Fibroblast of peridontal ligament (primary cell): ENCODE results near the gene MARK1.
"Not testable (repeated sequence)": the region's sequence is repeated elsewhere in the genome, so short reads cannot be mapped to it uniquely, and the experiment has no call there.

Experiments used
- DNase-seq: peaks from one replicate; pipeline ENCODE4 v3.0.0-alpha.2; 2010; ENCODE audit errors: extremely low read depth

MARK1 gene

DNA sequence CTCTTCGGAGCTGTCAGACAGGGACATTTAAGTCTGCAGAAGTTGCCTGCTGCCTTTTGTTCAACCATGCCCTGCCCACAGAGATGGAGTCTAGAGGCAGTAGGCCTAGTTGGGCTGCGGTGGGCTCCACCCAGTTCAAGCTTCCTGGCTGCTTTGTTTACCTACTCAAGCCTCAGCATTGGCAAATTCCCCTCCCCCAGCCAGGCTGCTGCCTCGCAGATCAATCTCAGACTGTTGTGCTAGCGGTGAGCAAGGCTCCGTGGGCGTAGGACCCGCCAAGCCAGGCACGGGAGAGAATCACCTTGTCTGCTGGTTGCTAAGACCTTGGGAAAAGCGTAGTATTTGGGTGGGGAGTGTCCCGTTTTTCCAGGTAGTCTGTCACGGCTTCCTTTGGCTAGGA is 83.2 kb downstream of the MARK1 start:
- DNase-seq: not testable (repeated sequence)

- DNase-seq: no peak
These were observed 88.9 kb downstream of the MARK1 start for GRCh38 chr1:220616836-220617235.

DNA sequence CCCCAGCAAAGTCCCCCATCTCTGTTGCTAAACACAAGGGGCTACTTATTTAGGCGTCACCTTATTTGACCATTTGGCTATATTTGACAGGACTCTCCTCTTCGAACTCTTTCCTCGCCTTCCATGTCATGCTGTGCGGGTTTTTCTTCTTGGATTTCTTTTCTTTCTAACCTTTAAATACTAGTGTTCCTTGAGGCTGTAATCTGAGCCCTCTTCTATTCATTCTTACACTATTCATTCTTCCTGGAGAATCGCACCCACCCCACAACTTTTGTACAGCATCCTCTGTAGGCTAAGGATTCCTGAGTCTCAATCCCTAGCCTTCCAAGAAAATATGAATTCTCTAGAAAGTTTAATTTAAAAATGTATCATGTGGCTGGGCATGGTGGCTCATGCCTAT is 100.5 kb downstream of the MARK1 start:
- DNase-seq: no peak

DNA sequence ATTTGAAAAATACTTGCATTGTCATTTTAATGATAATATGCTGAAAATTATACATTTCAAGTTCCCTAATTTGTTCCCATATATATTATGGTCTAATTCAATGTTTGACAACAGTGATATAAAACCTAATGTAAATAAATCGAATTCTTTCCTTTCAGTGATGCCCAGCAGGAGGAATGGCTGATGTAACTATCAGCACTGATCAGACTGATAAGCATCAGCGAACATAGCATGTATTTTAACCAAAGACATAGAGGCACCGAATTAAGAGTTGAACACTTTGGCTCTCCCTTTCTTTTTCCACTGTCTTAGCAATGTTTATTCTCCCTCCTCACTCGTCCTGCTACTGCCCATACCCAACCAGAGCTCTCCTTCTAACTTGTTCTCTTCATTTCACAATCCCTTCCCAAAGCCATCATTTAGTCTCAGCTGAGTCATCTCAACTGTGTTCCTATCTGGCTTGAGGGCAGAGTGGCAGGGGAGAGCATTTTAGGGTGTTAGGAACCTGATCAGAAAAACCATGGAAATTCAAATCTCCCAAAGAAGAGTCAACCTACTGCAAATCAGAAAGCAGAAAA is 103.4 kb downstream of the MARK1 start:
- DNase-seq: peak; percentile 8

- DNase-seq: no peak
These were observed 109.8 kb downstream of the MARK1 start for GRCh38 chr1:220637759-220638158.

GRCh38 chr1:220642285-220642684 is 114.3 kb downstream of the MARK1 start:
- no peak for DNase-seq

- no peak for DNase-seq
These were observed 125.1 kb downstream of the MARK1 start for GRCh38 chr1:220652995-220653394.

GRCh38 chr1:220655509-220655908 is 127.6 kb downstream of the MARK1 start:
- DNase-seq: no peak

- DNase-seq: no peak
These were observed 128.2 kb downstream of the MARK1 start for GRCh38 chr1:220655961-220656740.

GRCh38 chr1:220666349-220666748 is 138.4 kb downstream of the MARK1 start:
- DNase-seq: no peak

GRCh38 chr1:220669005-220669404 is 141.1 kb downstream of the MARK1 start:
- no peak for DNase-seq

DNA sequence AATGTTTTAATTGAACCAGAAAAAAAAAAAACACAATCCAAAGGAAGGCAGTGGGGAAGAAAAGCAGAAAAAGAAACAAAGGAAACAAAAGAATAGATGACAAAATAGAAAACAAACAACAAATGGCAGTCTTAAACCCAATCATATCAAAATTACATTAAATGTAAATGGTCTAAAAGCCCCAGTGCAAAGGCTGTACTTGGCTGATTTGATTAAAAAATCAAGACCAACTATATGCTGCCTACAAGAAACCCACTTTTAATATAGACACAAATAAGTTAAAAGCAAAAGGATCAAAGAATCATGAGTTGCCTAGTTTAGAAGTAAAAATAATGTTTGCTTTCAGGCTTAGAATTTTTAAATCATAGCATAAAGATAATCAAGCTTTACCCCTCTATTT is 142.4 kb downstream of the MARK1 start:
- no peak for DNase-seq

DNA sequence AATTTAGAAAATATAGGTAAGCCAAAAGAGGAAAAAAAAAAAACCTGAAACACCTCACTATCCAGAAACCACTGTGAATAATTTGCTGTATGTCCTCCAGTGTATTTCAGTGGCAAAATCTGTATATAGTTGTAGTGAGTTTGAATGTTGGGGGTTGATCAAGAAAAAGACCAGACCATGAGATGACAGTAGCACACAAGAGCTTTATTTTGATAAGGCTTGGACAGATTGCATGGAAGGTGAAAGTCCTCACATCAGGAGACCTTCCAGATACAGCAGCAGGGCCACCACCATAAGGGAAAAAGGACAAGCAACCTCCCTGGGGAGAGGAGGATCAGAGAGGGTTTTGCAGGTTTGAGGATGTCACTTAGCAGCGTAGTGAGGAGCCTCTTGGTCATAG is 146.0 kb downstream of the MARK1 start:
- DNase-seq: no peak

- DNase-seq: no peak
These were observed 149.3 kb downstream of the MARK1 start for GRCh38 chr1:220677251-220677650.

DNA sequence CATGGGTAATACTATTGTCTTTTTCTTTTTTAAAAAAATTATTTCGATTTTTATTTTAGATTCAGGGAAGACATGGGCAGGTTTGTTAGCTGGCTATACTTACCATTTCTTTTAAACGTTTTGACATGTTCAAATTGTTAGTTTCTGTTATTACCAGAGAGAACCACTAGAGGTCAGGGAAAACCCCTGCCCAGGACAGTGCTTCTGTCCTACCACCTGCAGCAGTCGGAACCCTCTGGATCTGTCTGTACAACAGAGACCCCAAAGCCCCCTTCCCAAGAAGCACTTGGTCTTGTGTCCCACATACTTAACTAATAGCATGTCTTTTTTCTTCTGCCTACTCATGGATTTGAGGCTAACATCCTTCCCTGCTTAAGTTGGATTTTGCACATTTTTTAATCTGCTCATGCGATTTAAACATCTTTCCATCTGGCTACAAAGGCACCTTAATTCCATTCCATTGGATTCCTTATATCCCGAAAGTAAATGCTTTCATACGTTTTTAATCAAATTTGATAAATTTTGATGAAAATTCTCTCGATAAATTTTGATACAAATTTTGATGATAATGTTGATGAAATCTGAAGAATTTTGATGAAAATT is 152.2 kb downstream of the MARK1 start:
- peak; percentile 55 for DNase-seq

- DNase-seq: peak; percentile 59
These were observed 153.4 kb downstream of the MARK1 start for GRCh38 chr1:220681220-220681880.

- no peak for DNase-seq
These were observed 155.1 kb downstream of the MARK1 start for GRCh38 chr1:220682901-220683576.

DNA sequence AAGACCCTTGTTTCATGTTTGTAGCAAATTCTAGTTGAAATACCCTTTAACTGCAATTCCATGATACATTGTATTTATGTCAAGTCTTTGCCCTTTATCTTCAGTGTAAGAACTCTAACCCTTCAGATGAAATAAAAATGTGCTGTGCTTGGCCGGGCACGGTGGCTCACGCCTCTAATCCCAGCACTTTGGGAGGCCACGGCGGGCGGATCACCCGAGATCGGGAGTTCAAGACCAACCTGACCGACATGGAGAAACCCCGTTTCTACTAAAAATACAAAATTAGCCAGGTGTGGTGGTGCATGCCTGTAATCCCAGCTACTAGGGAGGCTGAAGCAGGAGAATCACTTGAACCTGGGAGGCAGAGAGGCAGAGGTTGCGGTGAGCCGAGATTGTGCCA is 155.8 kb downstream of the MARK1 start:
- not testable (repeated sequence) for DNase-seq

GRCh38 chr1:220684890-220685289 is 157.0 kb downstream of the MARK1 start:
- no peak for DNase-seq

DNA sequence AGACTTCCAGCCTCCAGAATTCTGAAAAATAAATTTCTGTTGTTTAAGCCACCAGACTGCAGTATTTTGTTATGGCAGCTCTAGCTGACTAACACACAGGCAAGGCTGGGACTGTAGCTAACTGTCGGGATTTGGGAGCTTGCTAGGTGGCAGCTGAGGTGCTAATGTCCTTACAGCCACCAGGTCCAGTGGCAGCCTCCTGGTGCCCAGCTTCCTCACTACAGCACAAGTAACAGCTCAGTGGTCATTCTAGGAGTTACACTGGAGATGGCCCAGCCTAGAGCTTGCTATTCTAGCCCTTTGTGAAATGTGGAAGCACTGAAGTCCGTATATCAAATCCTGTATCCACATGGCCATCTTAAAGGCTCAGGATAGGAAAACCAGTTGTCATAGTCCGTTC is 157.9 kb downstream of the MARK1 start:
- no peak for DNase-seq

DNA sequence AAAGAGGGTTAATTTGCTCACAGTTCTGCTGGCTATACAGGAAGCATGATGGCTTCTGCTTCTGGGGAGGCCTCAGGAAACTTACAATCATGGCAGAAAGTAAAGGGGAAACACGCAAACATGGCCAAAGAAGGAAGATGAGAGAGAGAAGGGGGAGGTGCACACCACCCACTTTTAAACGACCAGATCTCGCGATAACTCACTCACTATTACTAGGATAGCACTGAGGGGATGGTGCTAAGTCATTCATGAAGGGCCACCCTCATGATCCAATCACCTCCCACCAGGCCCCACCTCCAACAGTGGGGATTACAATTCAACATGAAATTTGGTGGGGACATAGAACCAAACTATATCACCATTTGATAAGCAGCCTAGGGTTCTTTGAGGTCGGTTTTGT is 159.9 kb downstream of the MARK1 start:
- DNase-seq: no peak

GRCh38 chr1:220689666-220690065 is 161.7 kb downstream of the MARK1 start:
- DNase-seq: no peak
